GM12872 (cell line): Measurements from ENCODE around the gene POLR3GL.

Experiments used
- TF ChIP-seq, protein P1 (sequence below): IDR thresholded peaks from 3 replicates; pipeline ENCODE4 v1.5.1; 2011; ENCODE audit warnings: low read depth, mild to moderate bottlenecking, low read length, moderate library complexity; ENCODE audit not compliant: insufficient read depth

Gene POLR3GL

DNA sequence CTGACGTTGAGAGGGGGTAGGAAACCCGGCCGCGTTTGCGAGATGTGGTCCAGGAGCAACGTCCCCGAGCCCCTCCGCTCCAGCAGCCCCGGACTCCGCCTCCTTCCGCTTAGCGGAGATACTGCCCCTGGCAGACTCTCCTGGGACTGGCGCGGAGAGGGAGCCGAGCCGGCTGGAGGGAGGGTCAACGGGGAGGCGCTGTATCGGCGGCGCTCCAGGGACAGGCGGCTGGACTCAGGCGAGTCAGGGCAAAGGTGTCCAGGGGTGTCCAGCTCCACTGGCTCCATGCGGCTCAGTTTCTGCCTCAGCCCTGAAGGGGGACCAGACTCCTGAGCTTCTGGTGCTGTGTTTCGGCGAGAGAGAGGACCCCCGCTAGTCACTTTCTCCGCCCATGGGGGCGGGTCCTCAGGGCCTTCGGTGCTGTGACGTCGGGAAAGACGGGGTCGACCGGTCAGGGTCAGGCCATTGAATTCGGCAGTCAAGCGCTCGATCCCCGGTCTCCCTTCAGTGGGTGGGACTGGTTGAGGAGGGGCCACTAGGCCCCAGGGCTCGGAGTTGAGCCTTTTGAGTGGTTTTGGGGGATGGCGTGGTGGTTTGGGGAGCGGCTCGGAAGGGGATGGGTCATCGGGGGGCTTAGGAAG lies 3.9 kb upstream of the POLR3GL start:
- TF ChIP-seq, protein P1, sequence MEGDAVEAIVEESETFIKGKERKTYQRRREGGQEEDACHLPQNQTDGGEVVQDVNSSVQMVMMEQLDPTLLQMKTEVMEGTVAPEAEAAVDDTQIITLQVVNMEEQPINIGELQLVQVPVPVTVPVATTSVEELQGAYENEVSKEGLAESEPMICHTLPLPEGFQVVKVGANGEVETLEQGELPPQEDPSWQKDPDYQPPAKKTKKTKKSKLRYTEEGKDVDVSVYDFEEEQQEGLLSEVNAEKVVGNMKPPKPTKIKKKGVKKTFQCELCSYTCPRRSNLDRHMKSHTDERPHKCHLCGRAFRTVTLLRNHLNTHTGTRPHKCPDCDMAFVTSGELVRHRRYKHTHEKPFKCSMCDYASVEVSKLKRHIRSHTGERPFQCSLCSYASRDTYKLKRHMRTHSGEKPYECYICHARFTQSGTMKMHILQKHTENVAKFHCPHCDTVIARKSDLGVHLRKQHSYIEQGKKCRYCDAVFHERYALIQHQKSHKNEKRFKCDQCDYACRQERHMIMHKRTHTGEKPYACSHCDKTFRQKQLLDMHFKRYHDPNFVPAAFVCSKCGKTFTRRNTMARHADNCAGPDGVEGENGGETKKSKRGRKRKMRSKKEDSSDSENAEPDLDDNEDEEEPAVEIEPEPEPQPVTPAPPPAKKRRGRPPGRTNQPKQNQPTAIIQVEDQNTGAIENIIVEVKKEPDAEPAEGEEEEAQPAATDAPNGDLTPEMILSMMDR = no peak; the same call in 2 of the 3 replicates

DNA sequence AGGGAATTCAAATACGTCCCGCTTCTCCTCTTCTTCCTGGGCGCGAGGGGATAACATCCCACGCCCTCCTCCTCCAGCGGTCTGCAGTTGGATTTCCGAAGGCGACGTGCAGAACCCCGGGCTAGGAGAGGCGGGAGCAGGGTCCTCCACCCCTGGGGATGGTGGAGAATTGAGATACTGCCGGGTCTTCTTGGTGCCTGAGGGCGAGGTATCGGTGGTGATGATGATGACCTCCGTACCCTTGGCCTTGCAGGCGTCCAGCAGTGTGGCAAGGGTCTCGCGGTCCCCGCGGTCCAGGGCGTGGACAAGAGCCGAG lies 3.4 kb upstream of the POLR3GL start:
- TF ChIP-seq, protein P1 = no peak

DNA sequence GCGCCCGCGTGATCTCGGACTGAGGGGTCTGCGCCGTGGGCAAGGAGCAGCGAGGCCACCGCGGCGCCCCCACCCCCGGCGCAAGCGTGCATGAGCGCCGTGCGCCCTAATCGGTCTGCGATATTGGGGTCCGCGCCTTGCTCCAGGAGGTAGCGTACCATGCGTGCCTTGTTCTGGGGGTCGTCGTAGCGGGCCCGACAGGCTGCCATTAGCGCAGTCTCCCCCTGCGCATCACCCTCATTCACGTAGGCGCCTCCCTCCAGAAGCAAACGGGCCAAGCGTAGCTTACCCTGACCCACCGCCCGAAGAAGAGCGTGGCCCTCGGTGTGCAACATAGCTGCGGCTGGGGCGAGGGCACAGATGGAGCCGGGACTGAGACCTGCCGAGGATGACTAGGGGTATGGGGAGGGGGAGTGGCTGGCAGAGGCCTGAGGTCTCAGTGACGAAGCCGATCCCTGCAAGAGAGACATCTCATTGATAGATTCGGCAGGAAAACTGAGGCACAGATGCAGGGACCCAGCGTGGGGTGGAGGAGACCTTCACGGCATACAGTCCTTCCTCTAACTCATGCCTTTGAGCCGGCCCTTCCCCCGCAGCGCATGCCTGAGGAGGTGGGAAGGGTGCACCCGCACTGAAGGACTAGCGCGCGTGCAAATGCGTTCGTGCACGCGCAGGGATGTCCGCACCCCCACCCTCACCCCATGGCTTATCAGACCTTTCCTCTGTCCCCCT lies 2.9 kb upstream of the POLR3GL start:
- TF ChIP-seq, protein P1 = no peak

DNA sequence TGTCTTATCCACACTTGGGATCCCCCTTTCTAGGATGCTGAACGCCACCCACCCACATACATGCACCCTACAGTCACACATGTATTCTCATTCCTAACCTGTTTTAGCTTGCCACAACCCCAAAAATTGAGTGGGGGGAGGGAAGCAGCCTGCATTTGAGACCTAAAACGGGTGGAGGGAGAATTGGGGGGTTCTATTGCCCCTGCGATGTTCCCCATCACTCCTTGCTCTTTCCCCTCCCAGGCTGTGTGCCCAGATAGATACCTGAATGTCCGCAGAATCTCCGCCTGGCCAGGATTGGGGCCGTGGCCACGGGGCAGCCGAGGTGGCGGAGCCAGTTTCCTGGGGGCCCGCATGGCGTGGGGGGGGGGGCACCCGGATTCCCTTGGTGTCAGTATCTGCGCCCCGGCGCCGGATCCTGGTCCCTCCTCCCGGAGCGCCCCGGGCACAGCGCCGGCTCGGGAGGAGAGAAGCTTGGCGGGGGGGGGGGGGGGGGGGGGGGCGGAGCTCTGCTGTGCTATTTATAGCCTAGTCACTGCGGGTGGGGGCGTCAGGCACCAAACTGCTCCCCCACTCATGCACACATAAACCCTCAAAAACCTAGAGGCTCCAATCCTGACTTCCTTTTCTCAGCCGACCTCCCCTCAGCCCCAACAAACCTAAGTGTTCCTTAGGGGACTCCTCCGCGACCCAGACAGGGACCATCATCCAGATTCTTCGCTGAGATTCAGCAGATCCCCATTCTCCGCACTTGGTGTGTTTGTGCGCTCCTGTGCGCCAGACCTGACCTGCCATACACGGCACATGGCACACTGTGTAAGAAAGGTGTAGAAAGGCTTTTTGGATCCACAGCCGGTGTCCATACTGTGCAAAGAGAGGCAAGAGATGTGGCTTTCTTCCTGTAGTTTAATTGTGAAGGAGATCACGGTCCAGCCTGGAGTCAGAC lies 2.1 kb upstream of the POLR3GL start:
- TF ChIP-seq, protein P1 = no peak

DNA sequence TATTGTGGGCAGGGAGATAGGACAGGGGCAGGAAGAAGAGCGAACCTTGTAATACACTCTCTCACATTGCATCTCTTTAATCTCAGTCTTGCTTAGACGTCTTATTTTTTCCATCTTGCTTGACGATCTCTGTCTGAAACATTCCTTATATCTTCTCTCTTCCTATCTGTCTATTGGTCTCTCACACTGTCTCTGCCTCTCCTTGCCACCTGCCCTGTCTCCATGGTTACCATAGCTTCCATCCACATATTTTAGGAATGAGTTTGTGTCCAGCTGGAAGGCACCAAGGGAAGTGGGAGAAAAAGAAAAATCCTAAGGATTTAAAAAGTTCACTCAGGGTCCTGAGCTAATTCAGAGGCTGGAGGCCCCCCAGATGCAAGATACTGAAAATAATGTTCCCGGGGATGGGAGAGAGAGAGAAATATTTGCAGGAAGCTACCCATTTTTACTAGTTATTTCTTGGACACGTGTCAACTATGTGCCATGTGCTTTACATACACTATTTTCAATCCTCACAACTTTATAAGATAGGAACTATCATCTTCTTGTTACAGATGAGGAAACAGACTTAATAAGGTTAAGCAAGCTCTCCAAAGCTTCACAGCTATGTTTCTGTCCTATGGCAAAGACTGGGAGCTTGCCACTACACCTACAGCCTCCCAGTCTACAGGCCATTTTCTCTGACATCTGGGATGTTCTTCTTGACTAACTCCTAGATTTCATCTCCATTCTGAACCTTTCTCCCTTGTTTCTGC lies 1.0 kb upstream of the POLR3GL start:
- TF ChIP-seq, protein P1 = no peak

DNA sequence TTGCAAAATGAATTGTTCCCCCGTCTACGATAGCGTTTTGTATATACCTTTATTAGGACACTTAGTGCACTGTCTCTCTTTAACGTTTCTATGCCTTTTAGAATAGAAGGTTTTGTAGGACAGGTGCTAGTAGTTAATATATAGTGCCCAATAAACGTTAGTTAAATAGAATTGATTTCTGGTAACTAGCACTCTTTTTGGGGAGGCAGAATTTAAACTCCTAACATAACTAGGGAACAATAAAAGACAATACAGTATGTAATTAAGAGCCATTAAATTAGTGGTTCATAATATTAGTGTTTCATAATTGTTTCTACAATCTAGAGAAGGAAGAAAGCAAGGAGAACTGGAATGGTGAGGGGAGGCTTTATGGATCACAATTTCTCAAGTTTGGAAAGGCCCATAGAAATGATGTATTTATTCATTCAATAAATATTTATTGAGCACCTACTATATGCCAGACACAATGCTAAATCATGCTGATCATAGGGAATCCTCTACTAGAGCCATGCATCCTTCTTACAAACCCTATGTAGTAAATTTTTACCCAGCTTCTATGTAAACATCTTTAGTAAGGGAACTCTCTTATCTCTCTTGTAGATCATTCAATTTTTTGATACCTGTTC lies 742 bp downstream of the POLR3GL start:
- TF ChIP-seq, protein P1 = no peak
